ENCODE data around the gene ENKUR. TPM values are rescaled to one million over a fixed set of nuclear protein-coding genes. Genes with fewer than 3 reads are reported as not detected.

The ENKUR gene
- total RNA-seq, 3 donors from 2014 or later (not counting 1 experiment from before 2014, with no cell fraction given) = 0.48 to 3.0 (median 0.73) TPM

DNA sequence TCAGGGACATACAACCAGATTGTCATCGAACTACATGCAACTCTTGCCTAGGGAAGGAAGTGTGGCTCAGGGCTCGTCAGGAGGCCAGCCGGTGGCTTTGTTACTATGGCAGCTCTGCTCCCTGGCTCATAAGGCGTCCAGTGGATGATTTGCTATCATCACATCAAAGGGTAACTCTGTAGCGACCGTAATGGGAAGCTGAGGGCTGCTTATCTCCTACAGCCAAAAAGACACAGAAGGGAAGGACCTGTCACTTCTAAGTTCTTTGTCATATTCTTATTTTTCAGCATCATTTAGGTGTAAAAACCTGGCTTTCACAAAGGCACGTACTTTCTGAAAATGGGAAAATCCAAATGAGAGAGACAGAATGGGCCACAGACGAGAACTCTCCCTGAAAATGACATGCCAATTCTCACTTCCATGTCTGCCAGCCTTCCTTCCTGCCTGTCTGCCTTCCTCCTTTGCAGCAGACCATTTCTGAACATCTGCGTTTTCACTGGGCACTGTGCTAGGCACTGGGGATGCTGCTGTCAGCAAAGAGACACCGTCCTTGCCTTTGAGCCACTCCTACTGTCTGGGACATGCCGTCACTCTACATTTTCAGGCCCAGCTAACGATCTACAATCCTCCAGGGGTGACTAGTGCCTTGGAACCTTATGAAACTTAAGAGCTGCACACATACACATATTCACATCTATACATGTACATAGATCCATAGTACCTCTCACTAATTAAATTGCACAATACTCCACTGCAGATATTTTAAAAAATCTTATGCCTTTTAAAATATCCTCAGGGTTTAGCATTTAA is 26.9 kb downstream of the ENKUR start:
- Mint-ChIP-seq H3K4me3 (no peak overlapping the region), H3K27me3 (ENCODE audit: low read depth in 2 of 2) (no peaks in the 10 kb centered on the region)
- peak in 1 of 3 donors; percentile 60 for ATAC-seq

DNA sequence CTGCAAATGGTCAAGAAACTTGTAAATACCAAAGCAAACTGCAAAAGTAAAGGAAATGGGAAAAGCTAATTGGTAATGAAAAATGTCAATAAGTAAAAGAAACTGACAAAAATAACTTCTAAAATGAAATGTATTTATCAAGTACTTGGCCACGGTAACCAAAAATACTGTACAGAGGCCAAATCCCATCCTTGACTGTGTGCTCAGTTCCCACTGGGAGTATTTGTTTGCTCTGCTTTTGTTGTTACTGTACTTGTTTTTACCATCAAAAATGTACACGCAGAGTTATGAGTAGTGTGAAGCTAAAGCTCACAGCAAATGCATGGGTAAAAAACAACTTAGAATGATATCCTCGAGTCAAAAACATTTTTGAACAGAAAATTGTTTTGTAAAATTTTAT is 31.1 kb downstream of the ENKUR start:
- 50% methylated on average over 2 of the region's 3 CpGs for WGBS (ENCODE audit: insufficient coverage)
- H3K27ac Mint-ChIP-seq = no peak overlapping the region
- no peaks in the 10 kb centered on the region for H3K36me3 ChIP-seq (ENCODE audit: control insufficient read depth, insufficient read depth, low read length)
- no peaks in the 10 kb centered on the region for H3K27me3 ChIP-seq (ENCODE audit: control insufficient read depth, insufficient read depth, low read length)
- peaks cover 0 to 3% of the 10 kb centered on the region in 2 donors for H3K27me3 Mint-ChIP-seq (ENCODE audit: low read depth in 2 of 2)
- no peaks in the 10 kb centered on the region for H3K36me3 Mint-ChIP-seq
- H3K27ac ChIP-seq (ENCODE audit: low read length) = no peak overlapping the region
- H3K9me3 Mint-ChIP-seq = no peaks in the 10 kb centered on the region
- no peaks in the 10 kb centered on the region for H3K4me1 Mint-ChIP-seq
- TF ChIP-seq, protein P1, sequence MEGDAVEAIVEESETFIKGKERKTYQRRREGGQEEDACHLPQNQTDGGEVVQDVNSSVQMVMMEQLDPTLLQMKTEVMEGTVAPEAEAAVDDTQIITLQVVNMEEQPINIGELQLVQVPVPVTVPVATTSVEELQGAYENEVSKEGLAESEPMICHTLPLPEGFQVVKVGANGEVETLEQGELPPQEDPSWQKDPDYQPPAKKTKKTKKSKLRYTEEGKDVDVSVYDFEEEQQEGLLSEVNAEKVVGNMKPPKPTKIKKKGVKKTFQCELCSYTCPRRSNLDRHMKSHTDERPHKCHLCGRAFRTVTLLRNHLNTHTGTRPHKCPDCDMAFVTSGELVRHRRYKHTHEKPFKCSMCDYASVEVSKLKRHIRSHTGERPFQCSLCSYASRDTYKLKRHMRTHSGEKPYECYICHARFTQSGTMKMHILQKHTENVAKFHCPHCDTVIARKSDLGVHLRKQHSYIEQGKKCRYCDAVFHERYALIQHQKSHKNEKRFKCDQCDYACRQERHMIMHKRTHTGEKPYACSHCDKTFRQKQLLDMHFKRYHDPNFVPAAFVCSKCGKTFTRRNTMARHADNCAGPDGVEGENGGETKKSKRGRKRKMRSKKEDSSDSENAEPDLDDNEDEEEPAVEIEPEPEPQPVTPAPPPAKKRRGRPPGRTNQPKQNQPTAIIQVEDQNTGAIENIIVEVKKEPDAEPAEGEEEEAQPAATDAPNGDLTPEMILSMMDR (IDR thresholded peaks at IDR 0.05) = no peak
- no peak for ATAC-seq
- H3K4me3 ChIP-seq (ENCODE audit: low read length) = no peak overlapping the region
- H3K9me3 ChIP-seq (ENCODE audit: control insufficient read depth, insufficient read depth, low read length) = no peaks in the 10 kb centered on the region
- no peaks in the 10 kb centered on the region for H3K4me1 ChIP-seq (ENCODE audit: control insufficient read depth, insufficient read depth, low read length)
- no peak for DNase-seq
- intact Hi-C loops (cut with micrococcal nuclease) = no loop called here
- H3K4me3 Mint-ChIP-seq = no peak overlapping the region

More for the DNA sequence above, 26.9 kb downstream of the ENKUR start:
- no peak for DNase-seq
- Histone ChIP-seq H3K27me3 (ENCODE audit: control insufficient read depth, insufficient read depth, low read length) (no peaks in the 10 kb centered on the region), H3K27ac (ENCODE audit: low read length) (no peak overlapping the region), H3K4me1 (ENCODE audit: control insufficient read depth, insufficient read depth, low read length) (no peaks in the 10 kb centered on the region), H3K9me3 (ENCODE audit: control insufficient read depth, insufficient read depth, low read length) (no peaks in the 10 kb centered on the region), H3K4me3 (ENCODE audit: low read length) (no peak overlapping the region), H3K36me3 (ENCODE audit: control insufficient read depth, insufficient read depth, low read length) (no peaks in the 10 kb centered on the region)
- no peak overlapping the region for H3K27ac Mint-ChIP-seq
- 55% methylated on average over 12 of the region's 12 CpGs for WGBS (ENCODE audit: insufficient coverage)
- H3K4me1 Mint-ChIP-seq = no peaks in the 10 kb centered on the region
- intact Hi-C loops (cut with micrococcal nuclease) = no loop called here
- H3K9me3 Mint-ChIP-seq = no peaks in the 10 kb centered on the region
- TF ChIP-seq, protein P1 (IDR thresholded peaks at IDR 0.05) = no peak
- H3K36me3 Mint-ChIP-seq = no peaks in the 10 kb centered on the region

DNA sequence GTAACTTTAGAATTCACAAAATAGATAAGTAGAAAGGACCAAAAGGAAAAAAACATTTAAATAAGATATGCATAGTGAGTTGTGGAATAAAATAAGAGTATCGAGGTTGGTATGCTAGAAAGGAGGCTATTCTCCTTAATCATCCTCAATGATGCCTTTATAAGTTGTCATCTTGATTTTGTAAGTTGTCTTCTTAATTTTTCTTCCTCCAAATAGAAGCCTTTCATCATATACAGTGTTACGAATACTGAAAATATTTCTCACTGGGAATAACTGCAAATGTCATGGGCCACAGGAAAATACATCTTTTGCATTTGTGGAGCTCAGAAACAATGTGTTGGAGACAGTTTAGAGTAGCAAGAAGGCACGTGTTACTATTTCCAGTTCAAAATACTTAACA is 32.0 kb downstream of the ENKUR start:
- TF ChIP-seq, protein P1 (IDR thresholded peaks at IDR 0.05) = no peak
- Mint-ChIP-seq H3K9me3 (no peaks in the 10 kb centered on the region), H3K36me3 (no peaks in the 10 kb centered on the region), H3K27me3 (ENCODE audit: low read depth in 2 of 2) (peaks cover 0 to 3% of the 10 kb centered on the region in 2 donors), H3K27ac (no peak overlapping the region), H3K4me3 (no peak overlapping the region), H3K4me1 (no peaks in the 10 kb centered on the region)
- no peaks in the 10 kb centered on the region for H3K27me3 ChIP-seq (ENCODE audit: control insufficient read depth, insufficient read depth, low read length)
- no peak overlapping the region for H3K27ac ChIP-seq (ENCODE audit: low read length)
- WGBS (ENCODE audit: insufficient coverage) = 74% methylated on average over 2 of the region's 3 CpGs
- ATAC-seq = no peak
- H3K4me3 ChIP-seq (ENCODE audit: low read length) = no peak overlapping the region
- H3K36me3 ChIP-seq (ENCODE audit: control insufficient read depth, insufficient read depth, low read length) = no peaks in the 10 kb centered on the region
- intact Hi-C loops (cut with micrococcal nuclease) = no loop called here
- H3K4me1 ChIP-seq (ENCODE audit: control insufficient read depth, insufficient read depth, low read length) = no peaks in the 10 kb centered on the region
- no peak for DNase-seq
- no peaks in the 10 kb centered on the region for H3K9me3 ChIP-seq (ENCODE audit: control insufficient read depth, insufficient read depth, low read length)
